ENCODE results near the gene STEAP2. TPM values are rescaled to one million over a fixed set of nuclear protein-coding genes. Genes with fewer than 3 reads are reported as not detected.

STEAP2 gene
- total RNA-seq, 1 donor from 2014 or later, result 2.1 TPM

DNA sequence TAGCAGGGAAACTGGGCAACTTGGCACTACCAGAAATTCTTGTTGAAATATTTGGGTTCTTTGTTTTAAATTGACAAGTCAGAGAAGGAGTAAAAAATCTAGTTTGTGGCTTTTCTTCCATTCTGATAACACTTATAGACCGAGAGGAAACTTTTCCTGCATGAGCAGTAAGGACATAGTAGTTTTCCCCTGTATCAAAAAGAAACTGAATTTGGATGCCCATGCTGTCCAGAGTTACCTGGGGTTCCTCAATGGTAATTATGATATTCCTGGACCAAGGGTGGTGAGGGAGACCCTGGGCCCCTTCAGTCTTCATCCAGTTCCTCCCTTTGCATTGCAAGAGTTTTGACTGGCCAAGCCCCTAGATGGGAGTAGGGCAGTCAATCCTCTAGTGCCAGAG, 19.9 kb upstream of the STEAP2 start:
- DNase-seq (ENCODE audit: low read depth), result no peak
- TF ChIP-seq, protein P1, sequence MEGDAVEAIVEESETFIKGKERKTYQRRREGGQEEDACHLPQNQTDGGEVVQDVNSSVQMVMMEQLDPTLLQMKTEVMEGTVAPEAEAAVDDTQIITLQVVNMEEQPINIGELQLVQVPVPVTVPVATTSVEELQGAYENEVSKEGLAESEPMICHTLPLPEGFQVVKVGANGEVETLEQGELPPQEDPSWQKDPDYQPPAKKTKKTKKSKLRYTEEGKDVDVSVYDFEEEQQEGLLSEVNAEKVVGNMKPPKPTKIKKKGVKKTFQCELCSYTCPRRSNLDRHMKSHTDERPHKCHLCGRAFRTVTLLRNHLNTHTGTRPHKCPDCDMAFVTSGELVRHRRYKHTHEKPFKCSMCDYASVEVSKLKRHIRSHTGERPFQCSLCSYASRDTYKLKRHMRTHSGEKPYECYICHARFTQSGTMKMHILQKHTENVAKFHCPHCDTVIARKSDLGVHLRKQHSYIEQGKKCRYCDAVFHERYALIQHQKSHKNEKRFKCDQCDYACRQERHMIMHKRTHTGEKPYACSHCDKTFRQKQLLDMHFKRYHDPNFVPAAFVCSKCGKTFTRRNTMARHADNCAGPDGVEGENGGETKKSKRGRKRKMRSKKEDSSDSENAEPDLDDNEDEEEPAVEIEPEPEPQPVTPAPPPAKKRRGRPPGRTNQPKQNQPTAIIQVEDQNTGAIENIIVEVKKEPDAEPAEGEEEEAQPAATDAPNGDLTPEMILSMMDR (conservative IDR thresholded peaks at IDR 0.05; ENCODE audit: low read depth, low read length), result no peak
- H3K4me3 ChIP-seq (ENCODE audit: low read depth, low read length), result no peak overlapping the region

DNA sequence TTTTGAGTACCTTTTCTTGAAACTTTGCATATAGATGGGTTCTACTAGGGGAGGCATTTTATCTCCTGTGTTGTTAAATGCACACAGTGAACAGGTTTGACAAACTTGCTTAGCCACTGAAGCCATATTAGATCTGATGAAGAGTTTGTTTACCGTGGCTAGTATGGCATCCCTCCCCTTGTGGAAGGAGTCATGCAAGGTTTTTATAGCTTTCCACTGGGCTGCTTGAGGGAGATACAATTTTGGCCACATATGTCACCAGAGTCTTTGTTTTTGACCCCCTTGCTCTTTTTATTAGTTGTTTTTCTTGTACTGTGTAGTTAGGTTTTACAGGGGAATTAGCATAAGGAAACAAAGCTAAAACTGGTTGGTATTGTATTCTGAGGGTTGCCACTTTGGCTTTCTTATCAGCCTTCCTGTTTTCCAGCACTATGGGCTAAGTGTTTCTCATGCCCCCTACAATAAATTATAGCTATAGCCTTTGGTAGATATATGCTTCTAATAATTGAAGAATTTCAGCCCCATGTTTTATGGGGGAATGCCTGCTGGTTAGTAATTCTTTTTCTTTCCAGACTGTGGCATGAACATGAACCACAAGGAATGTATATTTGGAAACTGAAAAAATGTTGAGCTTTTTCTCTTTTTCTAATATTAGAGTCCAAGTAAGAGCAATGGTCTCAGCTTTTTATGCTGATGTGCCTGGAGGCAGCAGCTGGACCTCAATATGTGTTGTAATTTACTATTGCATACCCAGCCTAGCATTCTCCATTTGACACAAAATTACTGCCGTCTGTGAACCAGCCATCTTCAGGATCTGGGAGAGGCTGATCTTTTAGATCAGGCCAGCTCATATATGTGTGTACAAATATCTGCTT, 18.4 kb upstream of the STEAP2 start:
- no peak for DNase-seq (ENCODE audit: low read depth)
- H3K4me3 ChIP-seq (ENCODE audit: low read depth, low read length), result no peak overlapping the region
- TF ChIP-seq, protein P1 (conservative IDR thresholded peaks at IDR 0.05; ENCODE audit: low read depth, low read length), result no peak

DNA sequence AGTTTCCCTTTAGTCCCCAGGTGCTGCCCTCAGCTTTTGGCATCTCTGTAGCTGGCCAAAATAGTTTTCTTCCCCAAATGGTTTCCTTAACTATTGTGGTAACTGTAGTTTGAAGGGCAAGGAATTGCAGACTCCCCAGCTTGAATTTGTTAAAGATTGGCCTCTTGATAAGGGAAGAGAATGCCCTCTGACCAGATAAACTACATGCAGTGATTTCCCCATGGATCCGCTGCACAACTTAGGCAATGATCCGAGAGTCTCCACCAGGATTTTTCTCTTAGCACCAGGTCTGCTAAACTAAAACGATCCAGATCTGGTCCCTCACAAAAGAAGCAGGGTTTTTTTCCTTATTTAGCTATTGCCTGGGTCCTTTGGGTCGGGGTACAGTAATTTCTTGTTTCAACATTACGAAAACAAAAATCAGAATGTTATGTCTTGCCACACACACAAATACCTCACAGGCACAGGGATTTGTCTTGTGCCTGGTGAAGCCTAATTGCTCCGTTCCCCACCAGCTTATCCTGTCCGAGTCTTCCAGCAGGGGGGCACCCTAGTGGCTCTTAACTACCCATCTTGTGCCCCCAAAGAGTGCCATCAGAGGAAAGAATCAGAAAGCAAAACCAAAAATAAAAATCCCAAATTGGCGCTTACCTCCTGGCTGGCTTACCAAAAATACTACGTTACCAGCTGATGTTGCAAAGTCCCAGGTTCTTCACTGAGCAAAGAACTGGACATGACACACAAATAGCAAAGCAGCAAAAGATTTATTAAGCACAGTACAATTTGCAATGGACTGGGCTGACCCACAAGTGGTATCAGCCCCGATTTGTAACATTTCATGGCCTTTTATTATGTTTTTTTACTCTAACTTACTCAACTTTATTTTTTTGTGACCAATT, 16.4 kb upstream of the STEAP2 start:
- DNase-seq (ENCODE audit: low read depth), result no peak
- H3K4me3 ChIP-seq (ENCODE audit: low read depth, low read length), result no peak overlapping the region
- TF ChIP-seq, protein P1 (conservative IDR thresholded peaks at IDR 0.05; ENCODE audit: low read depth, low read length), result no peak

DNA sequence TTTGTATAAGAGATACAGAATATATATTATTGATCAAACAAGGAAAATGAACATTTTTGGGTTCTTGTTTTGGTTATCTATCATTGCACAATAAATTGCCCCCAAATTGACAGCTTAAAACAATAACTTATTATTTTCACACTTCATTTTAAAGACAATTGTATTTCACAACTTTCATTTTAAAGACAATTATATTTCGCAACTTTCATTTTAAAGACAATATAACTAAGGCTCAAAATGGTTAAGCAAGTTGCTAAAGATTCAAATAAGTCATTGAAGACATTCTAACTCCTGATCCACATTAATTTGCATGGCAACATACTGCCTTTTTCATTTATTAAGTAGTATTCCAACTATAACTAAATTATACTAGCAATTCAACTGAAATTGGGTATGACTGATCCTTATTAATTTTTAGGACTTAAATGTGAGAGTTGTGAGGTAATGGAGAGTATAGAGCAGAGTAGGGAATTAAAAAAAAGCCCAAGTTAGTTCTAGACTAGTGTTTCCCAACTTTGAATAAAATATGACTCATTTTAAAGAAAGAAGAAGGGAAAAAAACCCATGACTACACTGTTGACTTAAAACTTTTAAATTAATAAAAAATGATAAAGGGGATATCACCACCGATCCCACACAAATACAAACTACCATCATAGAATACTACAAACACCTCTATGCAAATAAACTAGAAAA, 9.9 kb upstream of the STEAP2 start:
- no peak for DNase-seq (ENCODE audit: low read depth)
- TF ChIP-seq, protein P1 (conservative IDR thresholded peaks at IDR 0.05; ENCODE audit: low read depth, low read length), result no peak
- H3K4me3 ChIP-seq (ENCODE audit: low read depth, low read length), result no peak overlapping the region

DNA sequence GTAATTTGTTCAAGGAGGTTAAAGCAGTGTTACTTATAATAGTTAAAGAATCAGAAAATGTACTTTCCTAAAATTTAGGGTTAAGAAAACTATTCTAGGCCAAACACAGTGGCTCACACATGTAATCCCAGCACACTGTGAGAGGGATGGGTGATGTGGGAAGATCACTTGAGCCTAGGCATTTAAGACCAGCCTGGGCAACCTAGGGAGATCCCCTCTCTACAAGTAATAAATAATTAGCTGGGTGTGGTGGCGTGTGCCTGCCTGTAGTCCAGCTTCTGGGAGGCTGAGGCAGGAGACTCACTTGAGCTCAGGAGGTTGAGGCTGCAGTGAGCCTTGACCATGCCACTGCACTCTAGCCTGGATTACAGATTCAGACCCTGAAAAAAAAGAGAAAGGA, 3.6 kb upstream of the STEAP2 start:
- no peak overlapping the region for H3K4me3 ChIP-seq (ENCODE audit: low read depth, low read length)
- no peak for DNase-seq (ENCODE audit: low read depth)
- TF ChIP-seq, protein P1 (conservative IDR thresholded peaks at IDR 0.05; ENCODE audit: low read depth, low read length), result no peak

DNA sequence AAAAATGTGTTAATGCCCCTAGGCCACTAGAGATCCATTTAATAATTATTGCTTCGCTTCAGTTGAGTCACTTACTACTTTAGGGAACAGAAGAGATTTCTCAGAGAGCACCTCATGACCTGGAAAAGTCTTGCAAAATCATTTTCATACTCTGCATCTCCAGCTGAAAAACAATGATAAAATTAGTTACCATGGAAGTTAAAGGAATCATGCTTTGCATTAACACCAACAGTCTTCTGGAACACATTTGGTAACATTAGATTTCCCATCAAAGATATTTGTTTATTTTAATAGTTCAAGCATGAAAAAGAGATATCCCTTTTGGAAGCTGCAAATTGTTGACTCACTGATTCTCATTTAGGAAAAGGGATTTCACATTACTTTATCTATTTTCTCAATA, 1.8 kb upstream of the STEAP2 start:
- TF ChIP-seq, protein P1 (conservative IDR thresholded peaks at IDR 0.05; ENCODE audit: low read depth, low read length), result no peak

More for the DNA sequence above, 1.8 kb upstream of the STEAP2 start:
- H3K4me3 ChIP-seq (ENCODE audit: low read depth, low read length), result no peak overlapping the region
- no peak for DNase-seq (ENCODE audit: low read depth)

All from epithelial cell of proximal tubule (primary cell).